ENCODE measurements around the gene LMAN2. TPM values are rescaled to one million over a fixed set of nuclear protein-coding genes. Genes with fewer than 3 reads are reported as not detected.
"Not testable (repeated sequence)": the region's sequence is repeated elsewhere in the genome, so short reads cannot be mapped to it uniquely, and the experiment has no call there.

Gene LMAN2
- total RNA-seq, 1 experiment from 2014 or later = 273 TPM

GRCh38 chr5:177306674-177307543 lies 44.6 kb downstream of the LMAN2 start:
- DNase-seq (ENCODE audit: low read depth, low spot score) = peak; percentile 22
- in situ Hi-C loops (cut with HindIII; ENCODE audit: low pct_unique_long_range_greater_than_20kb, low sequenced_read_pairs) = no loop called here

GRCh38 chr5:177306103-177306640 lies 45.3 kb downstream of the LMAN2 start:
- DNase-seq (ENCODE audit: low read depth, low spot score); in situ Hi-C loops (cut with HindIII; ENCODE audit: low pct_unique_long_range_greater_than_20kb, low sequenced_read_pairs): not testable (repeated sequence)

GRCh38 chr5:177304392-177305119 lies 46.9 kb downstream of the LMAN2 start:
- no peak for DNase-seq (ENCODE audit: low read depth, low spot score)
- in situ Hi-C loops (cut with HindIII; ENCODE audit: low pct_unique_long_range_greater_than_20kb, low sequenced_read_pairs) = no loop called here

GRCh38 chr5:177303925-177304391 lies 47.5 kb downstream of the LMAN2 start:
- no peak for DNase-seq (ENCODE audit: low read depth, low spot score)
- in situ Hi-C loops (cut with HindIII; ENCODE audit: low pct_unique_long_range_greater_than_20kb, low sequenced_read_pairs) = no loop called here

DNA sequence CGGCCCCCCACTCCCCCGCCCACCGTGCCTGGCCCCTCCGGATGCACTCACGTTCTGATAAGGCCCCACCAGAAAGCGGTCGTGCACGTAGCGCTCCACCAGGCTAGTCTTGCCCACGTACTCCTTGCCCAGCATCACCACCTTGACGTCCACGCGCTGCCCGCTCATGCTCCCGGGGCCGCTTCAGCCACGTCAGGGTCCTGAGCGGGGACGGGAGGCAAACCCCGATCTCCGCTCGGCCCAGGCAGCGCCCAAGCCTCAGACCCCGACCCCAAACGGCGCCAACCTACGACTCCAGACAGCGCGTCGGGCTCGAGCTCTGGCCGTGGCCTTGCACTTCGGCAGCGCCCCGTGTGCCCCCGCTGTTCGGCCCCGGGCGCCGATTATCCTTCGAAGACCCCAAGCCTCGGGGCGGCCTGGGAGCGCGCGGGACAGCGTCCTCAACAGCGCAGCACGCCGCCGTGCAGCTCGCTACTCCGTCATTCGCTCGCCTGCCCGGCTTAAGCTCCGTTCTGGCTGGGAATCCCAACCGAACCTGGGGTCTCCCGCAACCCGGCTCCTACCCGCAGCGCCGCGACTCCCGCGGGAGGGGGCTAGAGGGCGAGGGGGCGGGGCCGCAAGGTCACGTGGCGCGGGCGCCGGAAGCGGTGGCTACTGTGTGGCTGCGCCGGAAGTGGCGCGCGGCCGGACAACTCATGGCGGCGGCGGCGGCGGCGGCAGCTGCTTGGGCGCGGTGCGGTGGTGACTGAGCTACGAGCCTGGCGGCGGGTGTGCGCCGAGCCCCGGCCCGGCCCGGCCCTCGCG lies 48.1 kb downstream of the LMAN2 start, which contains the start of the genes PRELID1 and RAB24:
TSS of gene PRELID1 (plus strand) at position 679 of the 804 bp plus-strand sequence. CDS start 187 bp downstream, outside the sequence.
TSS of gene RAB24 (minus strand) at position 599 of the 804 bp plus-strand sequence. CDS start at position 168, 431 bp downstream.
- in situ Hi-C loops (cut with HindIII; ENCODE audit: low pct_unique_long_range_greater_than_20kb, low sequenced_read_pairs) = no loop called here
- peak; percentile 72 for DNase-seq (ENCODE audit: low read depth, low spot score)

DNA sequence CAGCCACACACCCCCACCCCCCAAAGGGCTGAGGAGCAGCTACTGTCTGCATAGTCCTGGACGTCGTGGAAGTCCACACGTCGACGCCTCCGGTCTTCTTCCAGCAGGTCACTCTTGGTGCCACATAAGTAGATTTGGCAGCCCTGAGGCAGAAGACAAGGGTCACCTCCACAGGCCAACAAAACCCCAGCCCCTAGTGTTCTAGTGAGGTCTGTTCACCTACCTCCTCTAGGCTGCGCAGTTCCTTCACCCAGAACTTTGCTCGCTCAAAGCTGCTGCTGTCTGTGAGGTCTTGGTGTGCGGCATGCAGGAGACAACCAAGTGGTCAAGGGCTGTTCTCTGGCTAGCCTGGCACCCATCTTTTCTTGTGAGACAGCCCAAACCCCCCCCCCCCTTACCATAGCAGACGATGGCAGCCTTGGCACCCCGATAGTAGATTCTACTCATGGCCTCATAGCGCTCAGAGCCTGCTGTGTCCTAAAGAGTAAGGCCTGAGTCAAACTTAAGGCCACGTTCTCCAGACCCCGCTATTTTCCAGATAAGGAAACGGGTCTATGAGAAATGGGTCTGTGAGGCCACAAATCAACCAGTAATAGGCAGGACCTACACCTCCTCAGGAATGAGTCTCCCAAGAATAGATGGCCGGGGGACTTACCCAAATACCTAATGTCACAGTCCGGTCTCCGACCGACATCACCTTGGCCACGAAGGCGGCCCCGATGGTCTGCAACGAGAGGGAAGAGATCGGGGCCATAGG lies 48.9 kb downstream of the LMAN2 start:
- peak; percentile 34 for DNase-seq (ENCODE audit: low read depth, low spot score)

GRCh38 chr5:177301503-177302165 lies 49.8 kb downstream of the LMAN2 start:
- in situ Hi-C loops (cut with HindIII; ENCODE audit: low pct_unique_long_range_greater_than_20kb, low sequenced_read_pairs) = no loop called here
- no peak for DNase-seq (ENCODE audit: low read depth, low spot score)

More for the DNA sequence above, 48.9 kb downstream of the LMAN2 start:
- in situ Hi-C loops (cut with HindIII; ENCODE audit: low pct_unique_long_range_greater_than_20kb, low sequenced_read_pairs) = no loop called here

GRCh38 chr5:177300951-177301350 lies 50.5 kb downstream of the LMAN2 start:
- no peak for DNase-seq (ENCODE audit: low read depth, low spot score)

GRCh38 chr5:177300236-177300880 lies 51.1 kb downstream of the LMAN2 start:
- in situ Hi-C loops (cut with HindIII; ENCODE audit: low pct_unique_long_range_greater_than_20kb, low sequenced_read_pairs) = no loop called here
- DNase-seq (ENCODE audit: low read depth, low spot score) = peak; percentile 64

More at GRCh38 chr5:177300951-177301350, 50.5 kb downstream of the LMAN2 start:
- in situ Hi-C loops (cut with HindIII; ENCODE audit: low pct_unique_long_range_greater_than_20kb, low sequenced_read_pairs) = no loop called here

GRCh38 chr5:177299697-177300096 lies 51.8 kb downstream of the LMAN2 start:
- DNase-seq (ENCODE audit: low read depth, low spot score) = no peak
- in situ Hi-C loops (cut with HindIII; ENCODE audit: low pct_unique_long_range_greater_than_20kb, low sequenced_read_pairs) = no loop called here

- in situ Hi-C loops (cut with HindIII; ENCODE audit: low pct_unique_long_range_greater_than_20kb, low sequenced_read_pairs) = no loop called here
- no peak for DNase-seq (ENCODE audit: low read depth, low spot score)
These were observed 53.5 kb downstream of the LMAN2 start for GRCh38 chr5:177297922-177298321.

GRCh38 chr5:177296581-177296980 lies 54.9 kb downstream of the LMAN2 start:
- in situ Hi-C loops (cut with HindIII; ENCODE audit: low pct_unique_long_range_greater_than_20kb, low sequenced_read_pairs) = no loop called here
- DNase-seq (ENCODE audit: low read depth, low spot score) = no peak

- DNase-seq (ENCODE audit: low read depth, low spot score) = no peak
- in situ Hi-C loops (cut with HindIII; ENCODE audit: low pct_unique_long_range_greater_than_20kb, low sequenced_read_pairs) = no loop called here
These were observed 55.5 kb downstream of the LMAN2 start for GRCh38 chr5:177295924-177296323.

DNA sequence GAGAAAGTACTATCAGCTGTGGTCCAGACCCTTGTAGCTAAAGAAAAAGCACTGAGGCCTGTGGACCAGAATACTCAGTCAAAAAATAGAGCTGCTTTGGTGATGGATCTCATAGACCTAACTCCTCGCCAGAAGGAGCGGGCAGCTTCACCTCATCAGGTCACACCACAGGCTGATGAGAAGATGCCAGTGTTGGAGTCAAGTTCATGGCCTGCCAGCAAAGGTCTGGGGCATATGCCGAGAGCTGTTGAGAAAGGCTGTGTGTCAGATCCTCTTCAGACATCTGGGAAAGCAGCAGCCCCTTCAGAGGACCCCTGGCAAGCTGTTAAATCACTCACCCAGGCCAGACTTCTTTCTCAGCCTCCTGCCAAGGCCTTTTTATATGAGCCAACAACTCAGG lies 56.8 kb downstream of the LMAN2 start:
- in situ Hi-C loops (cut with HindIII; ENCODE audit: low pct_unique_long_range_greater_than_20kb, low sequenced_read_pairs) = no loop called here
- no peak for DNase-seq (ENCODE audit: low read depth, low spot score)

GRCh38 chr5:177293819-177294581 lies 57.5 kb downstream of the LMAN2 start:
- in situ Hi-C loops (cut with HindIII; ENCODE audit: low pct_unique_long_range_greater_than_20kb, low sequenced_read_pairs) = no loop called here
- DNase-seq (ENCODE audit: low read depth, low spot score) = no peak
